GM12874 (cell line): Measurements from ENCODE around the gene BCL2.

Source experiments
- CTCF ChIP-seq: IDR thresholded peaks from 2 replicates; pipeline ENCODE4 v1.5.1; 2011; ENCODE audit warnings: low read depth, mild to moderate bottlenecking, control low read depth, low read length, moderate library complexity; ENCODE audit not compliant: insufficient read depth

Gene BCL2

GRCh38 chr18:63229971-63230370 is 89.6 kb downstream of the BCL2 start:
- no peak for TF ChIP-seq CTCF

- TF ChIP-seq CTCF, result no peak
Measured at GRCh38 chr18:63225434-63225833, 94.1 kb downstream of the BCL2 start.

- no peak for TF ChIP-seq CTCF
Measured at GRCh38 chr18:63224630-63225029, 94.9 kb downstream of the BCL2 start.

- no peak for TF ChIP-seq CTCF
Measured at GRCh38 chr18:63223837-63224236, 95.7 kb downstream of the BCL2 start.

- TF ChIP-seq CTCF, result no peak
Measured at GRCh38 chr18:63220903-63221302, 98.7 kb downstream of the BCL2 start.

GRCh38 chr18:63218472-63218871 is 101.1 kb downstream of the BCL2 start:
- no peak for TF ChIP-seq CTCF

GRCh38 chr18:63216516-63217311 is 102.9 kb downstream of the BCL2 start:
- no peak for TF ChIP-seq CTCF
